ENCODE data around the gene GABRR2.
A peak's percentile ranks its signal among the peaks of the same experiment; 100 is the strongest.
"Not testable (repeated sequence)": the region's sequence is repeated elsewhere in the genome, so short reads cannot be mapped to it uniquely, and the experiment has no call there.

GABRR2 gene

DNA sequence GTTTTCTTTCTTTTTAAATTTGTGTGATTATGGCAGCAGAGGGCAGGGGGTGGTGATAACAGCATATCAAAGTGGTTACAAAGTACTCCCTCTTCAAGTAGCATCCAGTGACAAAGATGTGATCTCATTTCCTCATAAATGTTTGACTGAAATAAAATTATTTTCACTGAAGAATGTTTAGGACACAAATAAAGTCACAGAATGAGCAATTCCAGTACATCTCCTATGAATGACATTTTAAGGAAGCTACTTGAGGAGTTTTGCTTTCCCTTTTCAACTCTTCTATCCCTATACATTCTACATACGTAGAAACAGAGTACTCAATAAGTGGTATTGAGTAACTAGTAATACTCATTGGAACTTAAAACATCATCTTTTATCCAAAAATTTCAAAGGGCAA lies 13.9 kb upstream of the GABRR2 start:
- no peak for DNase-seq (ENCODE audit: extremely low read depth in 1 of 2, low read depth in 1 of 2)

DNA sequence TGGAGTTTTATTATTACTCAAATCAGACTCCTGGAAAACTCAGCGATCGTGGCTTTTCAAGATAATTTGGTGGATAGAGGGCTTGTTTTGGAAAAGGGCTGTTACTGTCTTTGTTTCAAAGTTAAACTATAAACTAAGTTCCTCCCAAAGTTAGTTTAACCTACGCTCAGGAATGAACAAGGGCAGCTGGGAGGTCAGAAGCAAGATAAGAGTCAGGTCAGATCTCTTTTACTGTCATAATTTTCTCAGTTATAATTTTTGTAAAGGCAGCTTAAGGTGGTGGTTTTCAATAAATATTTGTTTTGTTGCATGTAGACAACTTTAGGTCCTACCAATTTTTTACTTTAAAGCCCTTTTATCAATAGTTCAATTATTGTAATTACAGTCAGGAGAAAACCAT lies 9.2 kb upstream of the GABRR2 start:
- no peak for DNase-seq (ENCODE audit: extremely low read depth in 1 of 2, low read depth in 1 of 2)

DNA sequence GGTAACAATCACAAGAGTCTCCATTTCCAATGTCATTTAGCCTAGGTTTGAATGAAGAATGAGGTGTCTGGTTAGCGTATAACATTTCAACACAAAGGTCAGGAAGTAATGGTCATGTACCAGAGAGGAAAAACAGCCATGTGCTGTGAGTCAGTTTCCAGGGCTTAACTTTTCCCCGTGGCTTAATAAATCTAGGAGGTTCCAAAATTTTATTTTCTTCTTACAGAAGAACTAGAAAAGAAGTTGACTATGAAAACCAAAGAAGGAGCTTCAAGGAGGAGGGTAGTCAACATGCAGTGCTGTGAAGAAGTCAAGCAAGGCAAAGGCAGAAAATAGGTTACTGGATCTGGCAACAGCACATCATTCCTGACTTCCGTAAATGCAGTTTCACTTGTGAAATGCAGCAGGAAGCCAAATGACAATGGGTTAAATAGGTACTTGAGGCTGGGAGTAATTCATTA lies 8.4 kb upstream of the GABRR2 start:
- no peak for DNase-seq (ENCODE audit: extremely low read depth in 1 of 2, low read depth in 1 of 2)

GRCh38 chr6:89321131-89321970 lies 6.3 kb upstream of the GABRR2 start:
- no peak for DNase-seq (ENCODE audit: extremely low read depth in 1 of 2, low read depth in 1 of 2)

GRCh38 chr6:89320012-89320559 lies 5.0 kb upstream of the GABRR2 start:
- no peak for DNase-seq (ENCODE audit: extremely low read depth in 1 of 2, low read depth in 1 of 2)

DNA sequence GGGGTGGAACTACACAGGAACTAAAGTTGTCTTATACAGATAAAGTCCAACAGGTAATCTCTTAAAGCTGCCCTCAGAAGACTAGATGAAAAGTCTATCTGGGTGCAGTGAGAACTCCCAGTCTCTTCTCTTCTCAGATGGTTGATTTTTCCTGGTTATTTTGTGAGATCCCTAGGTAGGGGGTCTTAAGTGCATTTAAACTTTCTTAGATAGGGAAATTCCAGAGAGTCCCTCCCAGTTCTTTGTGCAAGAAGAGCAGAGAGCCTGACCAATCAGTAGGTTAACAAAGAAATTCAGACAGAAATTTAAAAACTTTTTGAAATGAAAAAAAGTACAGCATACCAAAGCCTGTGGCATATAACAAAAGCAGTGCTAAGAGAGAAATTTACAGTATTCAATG lies 2.0 kb upstream of the GABRR2 start:
- DNase-seq (ENCODE audit: extremely low read depth in 1 of 2, low read depth in 1 of 2): no peak

GRCh38 chr6:89314692-89315091 lies 407 bp downstream of the GABRR2 start:
- no peak for DNase-seq (ENCODE audit: extremely low read depth in 1 of 2, low read depth in 1 of 2)

DNA sequence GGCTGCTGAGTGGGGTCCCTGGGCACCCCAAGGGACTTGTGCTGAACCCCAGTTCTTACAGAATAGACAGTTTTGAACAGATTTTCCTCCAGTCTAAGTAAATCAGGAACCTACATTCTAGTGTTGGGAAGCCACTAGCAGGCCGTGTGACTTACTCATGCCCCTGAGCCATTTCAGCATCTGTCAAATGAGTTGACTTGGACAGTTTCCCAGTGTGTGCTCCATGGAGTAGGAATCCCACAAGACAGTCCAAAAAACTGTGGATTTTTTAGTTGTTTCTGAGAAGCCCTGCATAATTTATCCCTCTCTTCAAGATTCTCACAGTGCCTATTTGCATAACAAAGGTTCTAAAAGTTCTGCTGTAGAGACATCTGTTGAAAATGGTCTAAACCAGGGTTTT lies 2.1 kb downstream of the GABRR2 start:
- no peak for DNase-seq (ENCODE audit: extremely low read depth in 1 of 2, low read depth in 1 of 2)

GRCh38 chr6:89311853-89312531 lies 3.1 kb downstream of the GABRR2 start:
- DNase-seq (ENCODE audit: extremely low read depth in 1 of 2, low read depth in 1 of 2): no peak

- DNase-seq (ENCODE audit: extremely low read depth in 1 of 2, low read depth in 1 of 2): no peak
Measured at GRCh38 chr6:89311530-89311852, 3.6 kb downstream of the GABRR2 start.

DNA sequence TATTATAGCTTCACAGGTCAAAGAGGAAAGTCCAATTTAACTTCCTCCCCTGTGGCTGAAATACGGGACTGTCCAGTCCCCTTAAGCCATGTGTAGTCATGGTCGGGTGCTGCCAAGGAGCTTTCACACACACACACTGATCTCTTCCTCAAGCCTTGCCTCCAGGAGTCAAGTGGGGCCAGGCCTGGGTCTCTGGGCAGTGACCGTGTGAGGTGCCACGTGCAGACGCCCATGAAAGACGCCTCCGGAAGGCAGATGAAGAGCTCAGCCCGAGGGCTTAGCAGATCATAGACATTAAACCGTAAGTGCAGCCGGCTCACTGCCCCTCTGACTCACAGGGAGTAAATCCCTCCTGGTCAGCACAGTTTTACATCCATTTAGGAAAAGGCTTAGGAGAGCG lies 4.2 kb downstream of the GABRR2 start:
- no peak for DNase-seq (ENCODE audit: extremely low read depth in 1 of 2, low read depth in 1 of 2)

DNA sequence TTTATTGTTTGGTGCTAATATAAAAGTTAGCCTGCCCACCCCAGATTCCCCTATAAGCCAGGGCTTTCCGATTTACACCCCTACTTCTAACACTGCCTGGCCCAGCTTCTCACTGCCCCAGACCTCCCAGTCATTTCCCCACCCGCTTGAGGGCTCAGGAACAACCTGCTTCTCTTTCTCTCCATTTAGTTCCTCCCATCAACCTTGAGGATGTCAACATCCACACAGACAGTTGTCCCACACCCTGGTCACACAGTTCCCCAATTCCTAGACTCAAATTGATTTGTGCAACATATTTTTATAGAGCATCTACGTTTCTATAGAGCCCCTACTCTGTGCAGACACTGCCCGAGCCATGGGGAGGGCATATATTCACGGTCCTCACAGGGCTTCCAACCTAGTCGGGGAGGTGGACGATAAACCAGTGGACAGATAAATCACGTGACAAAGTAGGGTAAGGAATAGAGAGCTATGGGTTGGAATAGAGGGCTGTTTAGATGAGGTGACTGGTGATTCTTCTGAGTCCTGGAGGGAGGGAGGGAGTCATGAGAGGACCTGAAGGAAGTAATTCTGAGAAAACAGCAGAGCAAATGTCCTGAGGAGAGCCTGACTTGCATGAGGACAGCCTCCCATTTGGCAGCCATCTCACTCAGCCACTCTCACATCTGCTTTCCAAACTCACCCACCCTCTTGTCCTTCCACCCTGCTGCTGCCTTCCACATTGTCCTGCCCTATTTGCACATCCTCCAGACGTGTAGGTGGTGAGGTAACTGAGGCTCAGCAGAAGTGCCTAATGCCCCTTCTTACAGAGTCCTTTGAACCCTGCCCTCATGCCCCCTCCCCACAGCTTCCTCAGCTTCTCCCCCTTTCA lies 6.3 kb downstream of the GABRR2 start:
- no peak for DNase-seq (ENCODE audit: extremely low read depth in 1 of 2, low read depth in 1 of 2)

GRCh38 chr6:89304517-89304916 lies 10.6 kb downstream of the GABRR2 start:
- not testable (repeated sequence) for DNase-seq (ENCODE audit: extremely low read depth in 1 of 2, low read depth in 1 of 2)

DNA sequence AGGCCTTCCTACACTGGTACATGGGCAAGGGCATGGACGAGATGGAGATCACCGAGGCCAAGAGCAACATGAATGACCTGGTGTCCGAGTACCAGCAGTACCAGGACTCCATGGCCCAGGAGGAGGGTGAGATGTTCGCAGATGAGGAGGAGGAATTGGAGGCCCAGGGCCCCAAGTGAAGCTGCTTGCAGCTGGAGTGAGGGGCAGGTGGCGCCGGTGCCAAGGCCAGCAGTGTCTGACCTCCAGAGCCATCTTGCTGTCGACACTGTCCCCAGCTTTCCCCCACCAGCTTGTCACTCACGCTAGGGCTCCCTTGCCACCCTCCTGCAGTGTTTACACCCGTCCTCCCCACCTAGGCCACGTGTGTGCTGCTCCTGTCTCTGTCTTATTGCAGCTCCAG lies 12.2 kb downstream of the GABRR2 start:
- DNase-seq (ENCODE audit: extremely low read depth in 1 of 2, low read depth in 1 of 2): no peak

GRCh38 chr6:89302195-89302770 lies 12.8 kb downstream of the GABRR2 start:
- no peak for DNase-seq (ENCODE audit: extremely low read depth in 1 of 2, low read depth in 1 of 2)

DNA sequence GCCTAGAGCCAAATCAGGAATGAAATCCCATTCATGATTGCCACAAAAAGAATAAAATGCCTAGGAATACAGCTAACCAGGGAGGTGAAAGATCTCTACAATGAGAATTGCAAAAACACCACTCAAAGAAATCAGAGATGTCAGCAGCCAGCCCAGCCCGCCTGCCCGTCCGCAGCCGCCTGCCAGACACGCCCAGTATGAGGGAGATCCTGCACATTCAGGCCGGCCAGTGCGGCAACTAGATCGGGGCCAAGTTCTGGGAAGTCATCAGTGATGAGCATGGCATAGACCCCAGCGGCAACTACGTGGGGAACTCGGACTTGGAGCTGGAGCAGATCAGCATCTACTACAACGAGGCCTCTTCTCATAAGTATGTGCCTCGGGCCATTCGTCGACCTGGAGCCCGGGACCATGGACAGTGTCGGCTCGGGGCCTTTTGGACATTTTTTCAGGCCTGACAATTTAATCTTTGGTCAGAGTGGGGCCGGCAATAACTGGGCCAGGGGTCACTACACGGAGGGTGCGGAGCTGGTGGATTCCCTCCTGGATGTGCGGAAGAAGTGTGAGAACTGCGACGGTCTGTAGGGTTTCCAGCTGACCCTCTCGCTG lies 13.4 kb downstream of the GABRR2 start:
- DNase-seq (ENCODE audit: extremely low read depth in 1 of 2, low read depth in 1 of 2): no peak

- no peak for DNase-seq (ENCODE audit: extremely low read depth in 1 of 2, low read depth in 1 of 2)
Measured at GRCh38 chr6:89299466-89299850, 15.6 kb downstream of the GABRR2 start.

- peak in 1 of 2 donors; percentile 18 for DNase-seq (ENCODE audit: extremely low read depth in 1 of 2, low read depth in 1 of 2)
Measured at GRCh38 chr6:89298680-89299465, 16.2 kb downstream of the GABRR2 start.

- peak; percentile 33 to 49 for DNase-seq (ENCODE audit: extremely low read depth in 1 of 2, low read depth in 1 of 2)
Measured at GRCh38 chr6:89297695-89298351, 17.3 kb downstream of the GABRR2 start.

Measured in stimulated activated CD8-positive, alpha-beta memory T cell treated with anti-CD3 and anti-CD28 coated beads, Interleukin-7, amount 100 ng/mL, for 48 hours (primary cell).